Upper lobe of right lung (tissue), 1 donor: ENCODE data around the gene CAMTA1. TPM values are rescaled to one million over a fixed set of nuclear protein-coding genes. Genes with fewer than 3 reads are reported as not detected.

Source experiments
- ATAC-seq: fragments of 200-7000 bp; cut with Tn5 transposase; one replicate; pipeline ENCODE4 v1.9.1; 2020; ENCODE audit warnings: mild to moderate bottlenecking, moderate library complexity
- DNase-seq: peaks from one replicate; pipeline ENCODE4 v3.0.0-alpha.2; 2020
- H3K27ac ChIP-seq: fragments of 200-600 bp; one replicate; pipeline ENCODE4 v1.8.0; 2022
- H3K27me3 ChIP-seq: fragments of 200-600 bp; one replicate; pipeline ENCODE4 v1.8.0; 2022; ENCODE audit warnings: mild to moderate bottlenecking
- H3K36me3 ChIP-seq: fragments of 200-600 bp; one replicate; pipeline ENCODE4 v1.8.0; 2022
- H3K4me1 ChIP-seq: fragments of 200-600 bp; one replicate; pipeline ENCODE4 v1.8.0; 2022
- H3K4me3 ChIP-seq: fragments of 200-600 bp; one replicate; pipeline ENCODE4 v1.8.0; 2022; ENCODE audit warnings: mild to moderate bottlenecking
- H3K9me3 ChIP-seq: fragments of 200-600 bp; one replicate; pipeline ENCODE4 v1.8.0; 2022
- CTCF ChIP-seq: fragments of 200-600 bp; IDR thresholded peaks from one replicate; pipeline ENCODE4 v1.8.0; 2022; ENCODE audit warnings: antibody characterized with exemption
- intact Hi-C: fragments of 100-400 bp; cut with DNase I; formaldehyde crosslinking; loops from one replicate; pipeline ENCODE4 v1.11.0; 2022
- total RNA-seq: library from RNA; stranded (reverse); fragmentation: NEBNext Ultra II Directional; extraction: Animal tissue kit (Norgen Biotek cat#: 25700); gene quantifications from one replicate; pipeline ENCODE4 v1.2.1, GENCODE V29; 2021
- donor health status: DM: no; HTN: yes; CAD: no; lungs with severe emphysema.

Gene CAMTA1
- total RNA-seq, 1 donor from 2014 or later, result 63.4 TPM

GRCh38 chr1:7087888-7088287, 302.6 kb downstream of the CAMTA1 start:
- Histone ChIP-seq H3K9me3 (no peaks in the 10 kb centered on the region), H3K27ac (no peak overlapping the region), H3K27me3 (peaks cover 16% of the 10 kb centered on the region), H3K36me3 (no peaks in the 10 kb centered on the region), H3K4me3 (no peak overlapping the region), H3K4me1 (no peaks in the 10 kb centered on the region)
- DNase-seq (no peak), ATAC-seq (no peak)
- TF ChIP-seq CTCF, result no peak
- intact Hi-C loops, result no loop called here

GRCh38 chr1:7089497-7089896, 304.2 kb downstream of the CAMTA1 start:
- Histone ChIP-seq H3K27ac (no peak overlapping the region), H3K9me3 (no peaks in the 10 kb centered on the region), H3K27me3 (peaks cover 8% of the 10 kb centered on the region), H3K4me3 (no peak overlapping the region), H3K4me1 (no peaks in the 10 kb centered on the region), H3K36me3 (no peaks in the 10 kb centered on the region)
- no peak for TF ChIP-seq CTCF
- intact Hi-C loops, result no loop called here
- no peak for ATAC-seq
- no peak for DNase-seq

- no peak overlapping the region for H3K27ac ChIP-seq
- H3K9me3 ChIP-seq, result no peaks in the 10 kb centered on the region
- no peaks in the 10 kb centered on the region for H3K4me1 ChIP-seq
- no peak for DNase-seq
- TF ChIP-seq CTCF, result no peak
- intact Hi-C loops, result no loop called here
- no peak overlapping the region for H3K4me3 ChIP-seq
- ATAC-seq, result no peak
- H3K36me3 ChIP-seq, result no peaks in the 10 kb centered on the region
- peaks cover 30% of the 10 kb centered on the region for H3K27me3 ChIP-seq
Observed at GRCh38 chr1:7093297-7093696, 308.0 kb downstream of the CAMTA1 start.

GRCh38 chr1:7094086-7094485, 308.8 kb downstream of the CAMTA1 start:
- DNase-seq (no peak), ATAC-seq (no peak)
- H3K9me3 ChIP-seq, result no peaks in the 10 kb centered on the region
- intact Hi-C loops, result no loop called here
- no peak for TF ChIP-seq CTCF
- H3K27ac ChIP-seq, result no peak overlapping the region
- peaks cover 33% of the 10 kb centered on the region for H3K27me3 ChIP-seq
- H3K4me1 ChIP-seq, result no peaks in the 10 kb centered on the region
- no peak overlapping the region for H3K4me3 ChIP-seq
- H3K36me3 ChIP-seq, result no peaks in the 10 kb centered on the region

GRCh38 chr1:7094509-7094908, 309.3 kb downstream of the CAMTA1 start:
- intact Hi-C loops, result no loop called here

More at GRCh38 chr1:7094509-7094908, 309.3 kb downstream of the CAMTA1 start:
- H3K4me1 ChIP-seq, result no peaks in the 10 kb centered on the region
- no peak for TF ChIP-seq CTCF
- DNase-seq, result no peak
- ATAC-seq, result no peak
- H3K36me3 ChIP-seq, result no peaks in the 10 kb centered on the region
- no peak overlapping the region for H3K27ac ChIP-seq
- H3K27me3 ChIP-seq, result peaks cover 36% of the 10 kb centered on the region
- H3K9me3 ChIP-seq, result no peaks in the 10 kb centered on the region
- H3K4me3 ChIP-seq, result no peak overlapping the region
